ENCODE measurements around the gene SPATA9.

Gene SPATA9

DNA sequence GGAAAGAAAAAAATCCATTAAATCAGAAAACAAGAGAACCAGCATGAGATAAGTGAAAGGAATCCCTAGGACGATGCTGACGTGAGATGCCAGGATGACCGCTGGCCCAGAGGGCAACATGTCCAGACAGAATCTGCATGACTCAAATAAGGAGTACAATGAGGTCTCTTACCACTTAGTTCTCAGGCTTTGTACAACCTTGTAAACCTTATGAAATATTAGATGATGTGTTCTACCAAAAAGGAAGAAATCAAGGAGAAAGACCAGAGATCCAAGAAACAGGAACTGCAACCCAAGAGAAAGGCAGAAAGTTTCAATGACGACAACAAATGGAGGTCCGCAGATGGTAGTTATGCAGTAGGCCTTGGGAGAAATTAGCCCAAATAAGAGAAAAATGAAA lies 65.7 kb downstream of the SPATA9 start:
- Histone ChIP-seq H3K4me3 (ENCODE audit: low read depth, low read length) (no peak overlapping the region), H3K9me3 (ENCODE audit: control insufficient read depth, insufficient read depth, low read depth, low read length) (no peaks in the 10 kb centered on the region), H3K36me3 (ENCODE audit: control insufficient read depth in 2 of 2, insufficient read depth in 1 of 2, low read length in 2 of 2) (no peaks in the 10 kb centered on the region), H3K27ac (ENCODE audit: extremely low read depth, low read depth, low read length) (no peak overlapping the region), H3K4me1 (ENCODE audit: control insufficient read depth, insufficient read depth, low read length) (no peaks in the 10 kb centered on the region)
- ChIA-PET CTCF (no interaction called here), POLR2A (no interaction called here)
- TF ChIP-seq ZNF266 (tag by site-specific recombination; IDR thresholded peaks at IDR 0.05; ENCODE audit: low read depth) (no peak), ZNF514 (tag by site-specific recombination; IDR thresholded peaks at IDR 0.05) (no peak)

DNA sequence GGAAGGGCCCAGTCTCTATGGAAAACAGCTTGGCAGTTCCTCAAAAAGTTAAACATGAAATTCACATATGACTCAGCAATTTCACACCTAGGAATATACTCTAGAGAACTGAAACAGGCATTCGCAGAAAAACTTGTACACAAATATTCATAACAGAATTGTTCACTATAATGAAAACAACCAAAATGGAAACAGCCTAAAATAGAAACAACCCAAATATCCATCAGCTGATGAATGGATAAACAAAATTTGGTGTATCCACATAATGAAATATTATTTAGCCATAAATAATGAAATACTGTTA lies 67.7 kb downstream of the SPATA9 start:
- CTCF ChIA-PET = interaction anchor here (0.6 kb wide), 1 partner anchor 217 kb away, joined by 3 read pairs; no protein-coding TSS in a partner anchor
- Histone ChIP-seq H3K4me3 (ENCODE audit: low read depth, low read length) (no peak overlapping the region), H3K27ac (ENCODE audit: extremely low read depth, low read depth, low read length) (no peak overlapping the region), H3K4me1 (ENCODE audit: control insufficient read depth, insufficient read depth, low read length) (no peaks in the 10 kb centered on the region), H3K36me3 (ENCODE audit: control insufficient read depth in 2 of 2, insufficient read depth in 1 of 2, low read length in 2 of 2) (no peaks in the 10 kb centered on the region), H3K9me3 (ENCODE audit: control insufficient read depth, insufficient read depth, low read depth, low read length) (no peaks in the 10 kb centered on the region)
- POLR2A ChIA-PET = no interaction called here
- TF ChIP-seq, protein P1, sequence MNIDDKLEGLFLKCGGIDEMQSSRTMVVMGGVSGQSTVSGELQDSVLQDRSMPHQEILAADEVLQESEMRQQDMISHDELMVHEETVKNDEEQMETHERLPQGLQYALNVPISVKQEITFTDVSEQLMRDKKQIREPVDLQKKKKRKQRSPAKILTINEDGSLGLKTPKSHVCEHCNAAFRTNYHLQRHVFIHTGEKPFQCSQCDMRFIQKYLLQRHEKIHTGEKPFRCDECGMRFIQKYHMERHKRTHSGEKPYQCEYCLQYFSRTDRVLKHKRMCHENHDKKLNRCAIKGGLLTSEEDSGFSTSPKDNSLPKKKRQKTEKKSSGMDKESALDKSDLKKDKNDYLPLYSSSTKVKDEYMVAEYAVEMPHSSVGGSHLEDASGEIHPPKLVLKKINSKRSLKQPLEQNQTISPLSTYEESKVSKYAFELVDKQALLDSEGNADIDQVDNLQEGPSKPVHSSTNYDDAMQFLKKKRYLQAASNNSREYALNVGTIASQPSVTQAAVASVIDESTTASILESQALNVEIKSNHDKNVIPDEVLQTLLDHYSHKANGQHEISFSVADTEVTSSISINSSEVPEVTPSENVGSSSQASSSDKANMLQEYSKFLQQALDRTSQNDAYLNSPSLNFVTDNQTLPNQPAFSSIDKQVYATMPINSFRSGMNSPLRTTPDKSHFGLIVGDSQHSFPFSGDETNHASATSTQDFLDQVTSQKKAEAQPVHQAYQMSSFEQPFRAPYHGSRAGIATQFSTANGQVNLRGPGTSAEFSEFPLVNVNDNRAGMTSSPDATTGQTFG (tag by site-specific recombination; IDR thresholded peaks at IDR 0.05; ENCODE audit: borderline replicate concordance) = no peak
- TF ChIP-seq ZNF132 (tag by site-specific recombination; IDR thresholded peaks at IDR 0.05; ENCODE audit: borderline replicate concordance) (no peak), ZNF48 (tag by site-specific recombination; IDR thresholded peaks at IDR 0.05) (no peak), RBAK (tag by site-specific recombination; IDR thresholded peaks at IDR 0.05) (no peak), ZXDB (tag by site-specific recombination; IDR thresholded peaks at IDR 0.05) (no peak), ZFP37 (tag by site-specific recombination; IDR thresholded peaks at IDR 0.05) (no peak)
- TF ChIP-seq, protein P2, sequence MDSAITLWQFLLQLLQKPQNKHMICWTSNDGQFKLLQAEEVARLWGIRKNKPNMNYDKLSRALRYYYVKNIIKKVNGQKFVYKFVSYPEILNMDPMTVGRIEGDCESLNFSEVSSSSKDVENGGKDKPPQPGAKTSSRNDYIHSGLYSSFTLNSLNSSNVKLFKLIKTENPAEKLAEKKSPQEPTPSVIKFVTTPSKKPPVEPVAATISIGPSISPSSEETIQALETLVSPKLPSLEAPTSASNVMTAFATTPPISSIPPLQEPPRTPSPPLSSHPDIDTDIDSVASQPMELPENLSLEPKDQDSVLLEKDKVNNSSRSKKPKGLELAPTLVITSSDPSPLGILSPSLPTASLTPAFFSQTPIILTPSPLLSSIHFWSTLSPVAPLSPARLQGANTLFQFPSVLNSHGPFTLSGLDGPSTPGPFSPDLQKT (IDR thresholded peaks at IDR 0.05; ENCODE audit: borderline replicate concordance, low read depth, low read length) = no peak

DNA sequence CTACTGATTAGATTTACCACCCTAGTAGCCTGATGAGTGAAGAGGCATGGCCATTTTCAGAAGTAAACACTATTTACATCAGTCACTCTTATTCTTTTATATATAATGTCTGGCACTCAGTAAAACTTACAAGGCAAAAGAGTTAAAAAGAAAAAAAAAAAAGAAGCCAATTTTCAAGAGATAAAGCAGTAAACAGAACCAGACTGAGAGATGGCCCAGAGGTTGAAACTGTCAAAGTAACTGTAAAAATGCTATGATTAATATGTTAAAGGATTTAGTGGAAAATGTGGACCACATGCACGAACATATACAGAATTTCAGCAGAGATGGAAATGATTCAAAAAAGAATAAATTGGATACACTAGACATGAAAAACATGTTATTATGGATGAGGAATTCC lies 69.3 kb downstream of the SPATA9 start:
- ChIA-PET CTCF (no interaction called here), POLR2A (no interaction called here)
- Histone ChIP-seq H3K9me3 (ENCODE audit: control insufficient read depth, insufficient read depth, low read depth, low read length) (no peaks in the 10 kb centered on the region), H3K4me1 (ENCODE audit: control insufficient read depth, insufficient read depth, low read length) (no peaks in the 10 kb centered on the region), H3K36me3 (ENCODE audit: control insufficient read depth in 2 of 2, insufficient read depth in 1 of 2, low read length in 2 of 2) (no peaks in the 10 kb centered on the region), H3K27ac (ENCODE audit: extremely low read depth, low read depth, low read length) (no peak overlapping the region), H3K4me3 (ENCODE audit: low read depth, low read length) (no peak overlapping the region)
- TF ChIP-seq SETDB1 (IDR thresholded peaks at IDR 0.05; ENCODE audit: insufficient read length, low read length) (peak; percentile 67), BCL11A (tag by site-specific recombination; IDR thresholded peaks at IDR 0.05; ENCODE audit: low read depth) (no peak)

DNA sequence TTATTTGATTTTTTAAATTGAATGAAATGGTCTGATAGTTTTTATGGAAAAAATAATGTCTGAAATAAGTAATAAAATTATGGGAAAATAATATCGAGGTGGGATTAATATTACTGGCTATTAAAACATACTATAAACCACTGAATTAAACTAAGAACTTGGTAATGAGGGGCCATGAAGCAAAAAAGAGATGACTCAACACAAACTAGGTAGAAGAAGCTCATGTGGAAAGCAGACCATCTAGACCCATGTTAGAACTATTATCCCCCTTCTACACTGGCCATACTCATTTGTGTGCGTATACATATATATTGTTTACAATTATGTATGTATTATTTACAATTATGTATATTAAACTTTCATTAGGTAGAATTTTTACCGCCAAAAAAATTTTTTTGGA lies 71.4 kb downstream of the SPATA9 start:
- POLR2A ChIA-PET = no interaction called here
- Histone ChIP-seq H3K4me1 (ENCODE audit: control insufficient read depth, insufficient read depth, low read length) (no peaks in the 10 kb centered on the region), H3K9me3 (ENCODE audit: control insufficient read depth, insufficient read depth, low read depth, low read length) (no peaks in the 10 kb centered on the region), H3K27ac (ENCODE audit: extremely low read depth, low read depth, low read length) (no peak overlapping the region), H3K4me3 (ENCODE audit: low read depth, low read length) (no peak overlapping the region), H3K36me3 (ENCODE audit: control insufficient read depth in 2 of 2, insufficient read depth in 1 of 2, low read length in 2 of 2) (no peaks in the 10 kb centered on the region)
- CTCF ChIA-PET = interaction anchor here (0.6 kb wide), 1 partner anchor 701 kb away, joined by 5 read pairs; no protein-coding TSS in a partner anchor
- TF ChIP-seq BCL11A (tag by site-specific recombination; IDR thresholded peaks at IDR 0.05; ENCODE audit: low read depth) (no peak), ZNF558 (tag by site-specific recombination; IDR thresholded peaks at IDR 0.05) (no peak), ZNF629 (tag by site-specific recombination; IDR thresholded peaks at IDR 0.05) (no peak), ZBTB20 (tag by site-specific recombination; IDR thresholded peaks at IDR 0.05) (no peak), GLIS2 (tag by site-specific recombination; IDR thresholded peaks at IDR 0.05) (no peak), KLF9 (tag by site-specific recombination; IDR thresholded peaks at IDR 0.05; ENCODE audit: low read depth) (no peak), YY2 (tag by site-specific recombination; IDR thresholded peaks at IDR 0.05) (no peak), ZBTB1 (tag by site-specific recombination; IDR thresholded peaks at IDR 0.05) (no peak)
- TF ChIP-seq, protein P3, sequence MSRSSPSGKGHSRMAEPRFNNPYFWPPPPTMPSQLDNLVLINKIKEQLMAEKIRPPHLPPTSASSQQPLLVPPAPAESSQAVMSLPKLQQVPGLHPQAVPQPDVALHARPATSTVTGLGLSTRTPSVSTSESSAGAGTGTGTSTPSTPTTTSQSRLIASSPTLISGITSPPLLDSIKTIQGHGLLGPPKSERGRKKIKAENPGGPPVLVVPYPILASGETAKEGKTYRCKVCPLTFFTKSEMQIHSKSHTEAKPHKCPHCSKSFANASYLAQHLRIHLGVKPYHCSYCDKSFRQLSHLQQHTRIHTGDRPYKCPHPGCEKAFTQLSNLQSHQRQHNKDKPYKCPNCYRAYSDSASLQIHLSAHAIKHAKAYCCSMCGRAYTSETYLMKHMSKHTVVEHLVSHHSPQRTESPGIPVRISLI (tag by site-specific recombination; IDR thresholded peaks at IDR 0.05) = no peak
- TF ChIP-seq, protein P4, sequence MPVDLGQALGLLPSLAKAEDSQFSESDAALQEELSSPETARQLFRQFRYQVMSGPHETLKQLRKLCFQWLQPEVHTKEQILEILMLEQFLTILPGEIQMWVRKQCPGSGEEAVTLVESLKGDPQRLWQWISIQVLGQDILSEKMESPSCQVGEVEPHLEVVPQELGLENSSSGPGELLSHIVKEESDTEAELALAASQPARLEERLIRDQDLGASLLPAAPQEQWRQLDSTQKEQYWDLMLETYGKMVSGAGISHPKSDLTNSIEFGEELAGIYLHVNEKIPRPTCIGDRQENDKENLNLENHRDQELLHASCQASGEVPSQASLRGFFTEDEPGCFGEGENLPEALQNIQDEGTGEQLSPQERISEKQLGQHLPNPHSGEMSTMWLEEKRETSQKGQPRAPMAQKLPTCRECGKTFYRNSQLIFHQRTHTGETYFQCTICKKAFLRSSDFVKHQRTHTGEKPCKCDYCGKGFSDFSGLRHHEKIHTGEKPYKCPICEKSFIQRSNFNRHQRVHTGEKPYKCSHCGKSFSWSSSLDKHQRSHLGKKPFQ (tag by site-specific recombination; IDR thresholded peaks at IDR 0.05) = no peak
